CD4-positive, CD25-positive, alpha-beta regulatory T cell (primary cell): ENCODE measurements around the gene DISP3. TPM values are rescaled to one million over a fixed set of nuclear protein-coding genes. Genes with fewer than 3 reads are reported as not detected.

Experiments
- ATAC-seq, 2 donors: fragments of 150-1000 bp; cut with Tn5 transposase; one replicate each; pipeline ENCODE4 v1.10.0; 2021; ENCODE audit warnings: low read depth in 2 of 2, moderate number of reproducible peaks in 2 of 2, moderate library complexity in 1 of 2
- DNase-seq, 3 donors: peaks; one replicate each; pipeline versions ENCODE4 v3.0.0 to v3.0.0-alpha.2; 2012 to 2022; ENCODE audit warnings: mixed read lengths in 1 of 3
- H3K27ac ChIP-seq: one replicate; pipeline ENCODE4 v1.7.0; 2013; ENCODE audit warnings: mild to moderate bottlenecking, low read length; ENCODE audit not compliant: insufficient read depth, poor library complexity, severe bottlenecking
- H3K27me3 ChIP-seq: one replicate; pipeline ENCODE4 v1.7.0; 2013; ENCODE audit warnings: low read length; ENCODE audit not compliant: control insufficient read depth, insufficient read depth
- H3K36me3 ChIP-seq: one replicate; pipeline ENCODE4 v1.7.0; 2013; ENCODE audit warnings: mild to moderate bottlenecking, low read length, moderate library complexity; ENCODE audit not compliant: control insufficient read depth, insufficient read depth
- H3K4me1 ChIP-seq: 2 replicates; pipeline ENCODE4 v1.7.0; 2013; ENCODE audit warnings: mild to moderate bottlenecking, low read length; ENCODE audit not compliant: insufficient read depth, control insufficient read depth, poor library complexity, severe bottlenecking
- H3K4me3 ChIP-seq: one replicate; pipeline ENCODE4 v1.7.0; 2013; ENCODE audit warnings: low read depth, mild to moderate bottlenecking, low read length, moderate library complexity
- H3K9me3 ChIP-seq, 2 experiments: 1 replicate in 1 of 2; 2 replicates in 1 of 2; pipeline ENCODE4 v1.7.0; 2013; ENCODE audit warnings: low read length in 2 of 2, mild to moderate bottlenecking in 1 of 2, moderate library complexity in 1 of 2; ENCODE audit not compliant: control insufficient read depth in 2 of 2
- H3K27ac Mint-ChIP-seq, 3 donors: one replicate each; pipeline ENCODE4 v1.8.0; 2020 to 2022; ENCODE audit warnings: mild to moderate bottlenecking in 3 of 3, mixed read lengths in 3 of 3, moderate library complexity in 2 of 3
- H3K27me3 Mint-ChIP-seq: one replicate; pipeline ENCODE4 v1.8.0; 2022; ENCODE audit warnings: mild to moderate bottlenecking, mixed read lengths
- H3K36me3 Mint-ChIP-seq: one replicate; pipeline ENCODE4 v1.8.0; 2020; ENCODE audit warnings: mixed read lengths
- H3K4me1 Mint-ChIP-seq, 4 donors: one replicate each; pipeline ENCODE4 v1.8.0; 2020 to 2022; ENCODE audit warnings: mixed read lengths in 4 of 4, mild to moderate bottlenecking in 1 of 4
- H3K4me3 Mint-ChIP-seq, 4 donors: one replicate each; pipeline ENCODE4 v1.8.0; 2020 to 2022; ENCODE audit warnings: mild to moderate bottlenecking in 4 of 4, mixed read lengths in 4 of 4, moderate library complexity in 3 of 4
- H3K9me3 Mint-ChIP-seq, 7 donors: one replicate each; pipeline ENCODE4 v1.8.0; 2020 to 2022; ENCODE audit warnings: mixed read lengths in 7 of 7, mild to moderate bottlenecking in 3 of 7, moderate library complexity in 2 of 7
- polyA plus RNA-seq, 4 donors: library from polyadenylated mRNA; unstranded; fragments of 300-500 nt; fragmentation: Illumina TruSeq; gene quantifications; one replicate each; pipeline ENCODE4 v1.2.3, GENCODE V29; 2021
- total RNA-seq: library from RNA; stranded (reverse); gene quantifications from one replicate; pipeline ENCODE4 v1.2.3, GENCODE V29; 2022

Gene DISP3
- total and polyA plus RNA-seq, 5 donors from 2014 or later = 0.12 to 1.2 (median 0.23) TPM

- H3K27ac Mint-ChIP-seq = no peak overlapping the region
- H3K27me3 Mint-ChIP-seq = peaks cover 34% of the 10 kb centered on the region
- Histone ChIP-seq H3K4me1 (no peaks in the 10 kb centered on the region), H3K27me3 (peaks cover 2% of the 10 kb centered on the region), H3K27ac (no peak overlapping the region), H3K36me3 (no peaks in the 10 kb centered on the region), H3K4me3 (no peak overlapping the region), H3K9me3 (no peaks in the 10 kb centered on the region)
- no peaks in the 10 kb centered on the region for H3K4me1 Mint-ChIP-seq
- no peaks in the 10 kb centered on the region for H3K9me3 Mint-ChIP-seq
- H3K4me3 Mint-ChIP-seq = no peak overlapping the region
- DNase-seq (no peak), ATAC-seq (no peak)
- H3K36me3 Mint-ChIP-seq = no peaks in the 10 kb centered on the region
These were observed 81.1 kb downstream of the DISP3 start for GRCh38 chr1:11560061-11560460.

GRCh38 chr1:11561740-11562139, 82.8 kb downstream of the DISP3 start:
- H3K27me3 Mint-ChIP-seq = peaks cover 27% of the 10 kb centered on the region
- H3K27ac ChIP-seq = no peak overlapping the region
- ATAC-seq = no peak
- no peaks in the 10 kb centered on the region for H3K4me1 ChIP-seq
- no peak for DNase-seq
- H3K27me3 ChIP-seq = peaks cover 2% of the 10 kb centered on the region
- no peaks in the 10 kb centered on the region for H3K4me1 Mint-ChIP-seq
- no peak overlapping the region for H3K4me3 ChIP-seq
- H3K9me3 ChIP-seq = no peaks in the 10 kb centered on the region
- H3K4me3 Mint-ChIP-seq = no peak overlapping the region
- H3K27ac Mint-ChIP-seq = peak overlapping the region in 1 of 3 donors; percentile 1
- no peaks in the 10 kb centered on the region for H3K9me3 Mint-ChIP-seq
- no peaks in the 10 kb centered on the region for H3K36me3 ChIP-seq
- H3K36me3 Mint-ChIP-seq = no peaks in the 10 kb centered on the region

- H3K36me3 ChIP-seq = no peaks in the 10 kb centered on the region
- H3K4me3 Mint-ChIP-seq = no peak overlapping the region
- H3K4me1 ChIP-seq = no peaks in the 10 kb centered on the region
- ATAC-seq (no peak), DNase-seq (no peak)
- H3K4me3 ChIP-seq = no peak overlapping the region
- H3K27me3 ChIP-seq = peaks cover 2% of the 10 kb centered on the region
- H3K36me3 Mint-ChIP-seq = no peaks in the 10 kb centered on the region
- H3K9me3 ChIP-seq = no peaks in the 10 kb centered on the region
- H3K27ac Mint-ChIP-seq = no peak overlapping the region
- H3K9me3 Mint-ChIP-seq = no peaks in the 10 kb centered on the region
- H3K27me3 Mint-ChIP-seq = peaks cover 27% of the 10 kb centered on the region
- no peak overlapping the region for H3K27ac ChIP-seq
- H3K4me1 Mint-ChIP-seq = no peaks in the 10 kb centered on the region
These were observed 83.7 kb downstream of the DISP3 start for GRCh38 chr1:11562664-11563063.

- Mint-ChIP-seq H3K36me3 (no peaks in the 10 kb centered on the region), H3K27ac (no peak overlapping the region), H3K4me1 (no peaks in the 10 kb centered on the region), H3K4me3 (no peak overlapping the region), H3K9me3 (no peaks in the 10 kb centered on the region), H3K27me3 (peaks cover 27% of the 10 kb centered on the region)
- no peak for DNase-seq
- H3K27me3 ChIP-seq = no peaks in the 10 kb centered on the region
- no peaks in the 10 kb centered on the region for H3K4me1 ChIP-seq
- no peak overlapping the region for H3K4me3 ChIP-seq
- no peak for ATAC-seq
- H3K9me3 ChIP-seq = no peaks in the 10 kb centered on the region
- H3K36me3 ChIP-seq = no peaks in the 10 kb centered on the region
- H3K27ac ChIP-seq = no peak overlapping the region
These were observed 84.7 kb downstream of the DISP3 start for GRCh38 chr1:11563560-11564069.

- no peaks in the 10 kb centered on the region for H3K4me1 ChIP-seq
- no peaks in the 10 kb centered on the region for H3K27me3 ChIP-seq
- no peak overlapping the region for H3K4me3 ChIP-seq
- DNase-seq (no peak), ATAC-seq (no peak)
- no peaks in the 10 kb centered on the region for H3K36me3 ChIP-seq
- Mint-ChIP-seq H3K4me3 (no peak overlapping the region), H3K27ac (peak overlapping the region in 1 of 3 donors; percentile 67), H3K9me3 (no peaks in the 10 kb centered on the region), H3K27me3 (peaks cover 26% of the 10 kb centered on the region), H3K4me1 (peaks cover 0 to 3% (median under 1%) of the 10 kb centered on the region in 4 donors), H3K36me3 (no peaks in the 10 kb centered on the region)
- no peaks in the 10 kb centered on the region for H3K9me3 ChIP-seq
- no peak overlapping the region for H3K27ac ChIP-seq
These were observed 85.3 kb downstream of the DISP3 start for GRCh38 chr1:11564237-11564636.

- Histone ChIP-seq H3K27me3 (no peaks in the 10 kb centered on the region), H3K36me3 (no peaks in the 10 kb centered on the region), H3K27ac (no peak overlapping the region), H3K4me1 (no peaks in the 10 kb centered on the region), H3K4me3 (no peak overlapping the region), H3K9me3 (no peaks in the 10 kb centered on the region)
- H3K4me1 Mint-ChIP-seq = peaks cover 0 to 5% (median under 1%) of the 10 kb centered on the region in 4 donors
- no peaks in the 10 kb centered on the region for H3K9me3 Mint-ChIP-seq
- no peak for ATAC-seq
- no peak for DNase-seq
- H3K27ac Mint-ChIP-seq = no peak overlapping the region
- H3K4me3 Mint-ChIP-seq = no peak overlapping the region
- H3K27me3 Mint-ChIP-seq = peaks cover 25% of the 10 kb centered on the region
- H3K36me3 Mint-ChIP-seq = no peaks in the 10 kb centered on the region
These were observed 87.3 kb downstream of the DISP3 start for GRCh38 chr1:11566042-11566850.

- H3K9me3 Mint-ChIP-seq = no peaks in the 10 kb centered on the region
- Histone ChIP-seq H3K36me3 (no peaks in the 10 kb centered on the region), H3K4me1 (no peaks in the 10 kb centered on the region), H3K9me3 (no peaks in the 10 kb centered on the region), H3K27me3 (peaks cover 3% of the 10 kb centered on the region), H3K4me3 (no peak overlapping the region), H3K27ac (no peak overlapping the region)
- peaks cover 0 to 5% (median under 1%) of the 10 kb centered on the region in 4 donors for H3K4me1 Mint-ChIP-seq
- no peak overlapping the region for H3K27ac Mint-ChIP-seq
- ATAC-seq (no peak), DNase-seq (no peak)
- H3K27me3 Mint-ChIP-seq = peaks cover 20% of the 10 kb centered on the region
- no peaks in the 10 kb centered on the region for H3K36me3 Mint-ChIP-seq
- H3K4me3 Mint-ChIP-seq = no peak overlapping the region
These were observed 88.5 kb downstream of the DISP3 start for GRCh38 chr1:11567244-11568065.
